Measurements from ENCODE around the gene CD58. TPM values are rescaled to one million over a fixed set of nuclear protein-coding genes. Genes with fewer than 3 reads are reported as not detected.

CD58 gene
- polyA plus RNA-seq, 1 of the 3 experiments (the other 2 are of a cell fraction), result 18.1 TPM

DNA sequence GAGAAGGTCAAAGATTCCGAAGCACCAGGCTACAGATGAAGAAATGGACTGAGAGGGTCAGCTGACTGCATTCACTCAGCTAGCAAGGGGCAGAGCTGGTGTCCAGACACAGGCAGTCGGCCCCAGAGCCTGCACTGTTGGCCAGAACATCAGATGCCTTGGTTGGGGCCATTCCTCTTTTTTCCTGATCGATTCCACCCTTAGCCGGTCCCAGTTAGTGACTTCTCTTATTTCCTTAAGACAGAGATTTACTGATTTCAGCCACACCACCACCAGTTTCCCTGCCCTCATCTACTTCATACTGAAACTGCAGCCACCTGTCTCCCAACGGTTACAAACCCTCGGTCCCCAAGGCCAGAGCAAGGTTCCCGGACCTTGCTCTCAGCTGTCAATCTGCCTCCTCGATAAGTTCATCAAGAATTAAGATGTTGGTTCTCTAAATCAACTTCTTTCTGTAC is 11.5 kb downstream of the CD58 start:
- Histone ChIP-seq H3K4me2 (no peak overlapping the region), H3K9me3 (no peaks in the 10 kb centered on the region), H3K27me3 (ENCODE audit: insufficient read depth) (no peaks in the 10 kb centered on the region), H3K9me2 (no peaks in the 10 kb centered on the region), H3K9ac (no peak overlapping the region), H3K4me3 (ENCODE audit: low read depth in 2 of 2, low read length in 1 of 2) (no peak overlapping the region), H2AFZ (ENCODE audit: low read depth) (no peak overlapping the region), H4K20me1 (ENCODE audit: insufficient read depth) (no peaks in the 10 kb centered on the region), H3K36me3 (replicated peaks in 1 of 2; ENCODE audit: control insufficient read depth in 1 of 2, insufficient read depth in 2 of 2, low read length in 1 of 2) (peaks cover 0 to 6% of the 10 kb centered on the region in 2 experiments), H3K79me2 (ENCODE audit: insufficient read depth) (peaks cover 63% of the 10 kb centered on the region), H3K4me1 (ENCODE audit: control insufficient read depth in 1 of 2, insufficient read depth in 2 of 2, low read depth in 1 of 2, low read length in 1 of 2) (peaks cover 4 to 12% of the 10 kb centered on the region in 2 experiments; a peak in 3 of 4 replicates), H3F3A (replicated peaks; ENCODE audit: insufficient read depth) (peaks cover 2% of the 10 kb centered on the region), H3K27ac (ENCODE audit: low read depth in 2 of 2, low read length in 1 of 2) (no peak overlapping the region)
- no peak for DNase-seq
- WGBS (ENCODE audit: low lambda C conversion rate), result 97% methylated on average over 8 of the region's 8 CpGs
- ChIA-PET POLR2A (no interaction called here), CTCF (interaction anchor here (1.1 to 1.6 kb wide), 4 partner anchors 10 to 74 kb away, joined by 3 to 7 read pairs (median 4); no protein-coding TSS in a partner anchor)
- TF ChIP-seq, protein P1, sequence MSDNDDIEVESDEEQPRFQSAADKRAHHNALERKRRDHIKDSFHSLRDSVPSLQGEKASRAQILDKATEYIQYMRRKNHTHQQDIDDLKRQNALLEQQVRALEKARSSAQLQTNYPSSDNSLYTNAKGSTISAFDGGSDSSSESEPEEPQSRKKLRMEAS (IDR thresholded peaks at IDR 0.05; ENCODE audit: low read depth), result no peak
- TF ChIP-seq RFX5 (IDR thresholded peaks at IDR 0.05; ENCODE audit: low read length) (no peak), JUND (IDR thresholded peaks at IDR 0.05) (no peak), NFIC (IDR thresholded peaks at IDR 0.05; ENCODE audit: borderline replicate concordance) (no peak), MEF2A (IDR thresholded peaks at IDR 0.05; ENCODE audit: borderline replicate concordance, low read depth) (no peak)
- TF ChIP-seq, protein P2, sequence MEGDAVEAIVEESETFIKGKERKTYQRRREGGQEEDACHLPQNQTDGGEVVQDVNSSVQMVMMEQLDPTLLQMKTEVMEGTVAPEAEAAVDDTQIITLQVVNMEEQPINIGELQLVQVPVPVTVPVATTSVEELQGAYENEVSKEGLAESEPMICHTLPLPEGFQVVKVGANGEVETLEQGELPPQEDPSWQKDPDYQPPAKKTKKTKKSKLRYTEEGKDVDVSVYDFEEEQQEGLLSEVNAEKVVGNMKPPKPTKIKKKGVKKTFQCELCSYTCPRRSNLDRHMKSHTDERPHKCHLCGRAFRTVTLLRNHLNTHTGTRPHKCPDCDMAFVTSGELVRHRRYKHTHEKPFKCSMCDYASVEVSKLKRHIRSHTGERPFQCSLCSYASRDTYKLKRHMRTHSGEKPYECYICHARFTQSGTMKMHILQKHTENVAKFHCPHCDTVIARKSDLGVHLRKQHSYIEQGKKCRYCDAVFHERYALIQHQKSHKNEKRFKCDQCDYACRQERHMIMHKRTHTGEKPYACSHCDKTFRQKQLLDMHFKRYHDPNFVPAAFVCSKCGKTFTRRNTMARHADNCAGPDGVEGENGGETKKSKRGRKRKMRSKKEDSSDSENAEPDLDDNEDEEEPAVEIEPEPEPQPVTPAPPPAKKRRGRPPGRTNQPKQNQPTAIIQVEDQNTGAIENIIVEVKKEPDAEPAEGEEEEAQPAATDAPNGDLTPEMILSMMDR (IDR thresholded peaks at IDR 0.05), result no peak

GRCh38 chr1:116558571-116558970 is 12.3 kb downstream of the CD58 start:
- Histone ChIP-seq H3K79me2 (ENCODE audit: insufficient read depth) (peaks cover 61% of the 10 kb centered on the region), H3K9me2 (no peaks in the 10 kb centered on the region)
- no peak for DNase-seq

More at GRCh38 chr1:116558571-116558970, 12.3 kb downstream of the CD58 start:
- Histone ChIP-seq H3K27me3 (ENCODE audit: insufficient read depth) (no peaks in the 10 kb centered on the region), H3K4me3 (ENCODE audit: low read depth in 2 of 2, low read length in 1 of 2) (no peak overlapping the region), H3K9me3 (no peaks in the 10 kb centered on the region), H3K4me1 (ENCODE audit: control insufficient read depth in 1 of 2, insufficient read depth in 2 of 2, low read depth in 1 of 2, low read length in 1 of 2) (peaks cover 4 to 12% of the 10 kb centered on the region in 2 experiments; a peak in 3 of 4 replicates), H3K4me2 (no peak overlapping the region), H4K20me1 (ENCODE audit: insufficient read depth) (no peaks in the 10 kb centered on the region), H3F3A (replicated peaks; ENCODE audit: insufficient read depth) (peaks cover 2% of the 10 kb centered on the region), H3K27ac (ENCODE audit: low read depth in 2 of 2, low read length in 1 of 2) (no peak overlapping the region), H2AFZ (ENCODE audit: low read depth) (no peak overlapping the region), H3K9ac (no peak overlapping the region), H3K36me3 (replicated peaks in 1 of 2; ENCODE audit: control insufficient read depth in 1 of 2, insufficient read depth in 2 of 2, low read length in 1 of 2) (peaks cover 0 to 4% of the 10 kb centered on the region in 2 experiments)
- no peak for TF ChIP-seq MXI1 (IDR thresholded peaks at IDR 0.05; ENCODE audit: low read depth, low read length)
- no peak for TF ChIP-seq RXRA (IDR thresholded peaks at IDR 0.05; ENCODE audit: borderline replicate concordance, low read depth)
- TF ChIP-seq IRF3 (IDR thresholded peaks at IDR 0.05; ENCODE audit: low read depth, low read length), result no peak
- TF ChIP-seq FOSL2 (IDR thresholded peaks at IDR 0.05; ENCODE audit: borderline replicate concordance, low read depth), result no peak
- TF ChIP-seq, protein P3, sequence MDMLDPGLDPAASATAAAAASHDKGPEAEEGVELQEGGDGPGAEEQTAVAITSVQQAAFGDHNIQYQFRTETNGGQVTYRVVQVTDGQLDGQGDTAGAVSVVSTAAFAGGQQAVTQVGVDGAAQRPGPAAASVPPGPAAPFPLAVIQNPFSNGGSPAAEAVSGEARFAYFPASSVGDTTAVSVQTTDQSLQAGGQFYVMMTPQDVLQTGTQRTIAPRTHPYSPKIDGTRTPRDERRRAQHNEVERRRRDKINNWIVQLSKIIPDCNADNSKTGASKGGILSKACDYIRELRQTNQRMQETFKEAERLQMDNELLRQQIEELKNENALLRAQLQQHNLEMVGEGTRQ (IDR thresholded peaks at IDR 0.05; ENCODE audit: borderline replicate concordance, low read depth, low read length), result no peak
- no peak for TF ChIP-seq POLR2AphosphoS5 (IDR thresholded peaks at IDR 0.05; ENCODE audit: low read depth, low read length)
- TF ChIP-seq RFX5 (IDR thresholded peaks at IDR 0.05; ENCODE audit: low read length), result no peak
- WGBS (ENCODE audit: low lambda C conversion rate), result 91% methylated on average over 1 of the region's 1 CpG
- ChIA-PET POLR2A (no interaction called here), CTCF (interaction anchor here (1.1 to 1.6 kb wide), 3 partner anchors 16 to 73 kb away, joined by 3 to 7 read pairs (median 4); no protein-coding TSS in a partner anchor)
